ENCODE results near the gene MCUB. TPM values are rescaled to one million over a fixed set of nuclear protein-coding genes. Genes with fewer than 3 reads are reported as not detected.
A peak's percentile ranks its signal among the peaks of the same experiment; 100 is the strongest.
"Not testable (repeated sequence)": the region's sequence is repeated elsewhere in the genome, so short reads cannot be mapped to it uniquely, and the experiment has no call there.

MCUB gene
- total RNA-seq, 1 donor from 2014 or later: 9.0 TPM

DNA sequence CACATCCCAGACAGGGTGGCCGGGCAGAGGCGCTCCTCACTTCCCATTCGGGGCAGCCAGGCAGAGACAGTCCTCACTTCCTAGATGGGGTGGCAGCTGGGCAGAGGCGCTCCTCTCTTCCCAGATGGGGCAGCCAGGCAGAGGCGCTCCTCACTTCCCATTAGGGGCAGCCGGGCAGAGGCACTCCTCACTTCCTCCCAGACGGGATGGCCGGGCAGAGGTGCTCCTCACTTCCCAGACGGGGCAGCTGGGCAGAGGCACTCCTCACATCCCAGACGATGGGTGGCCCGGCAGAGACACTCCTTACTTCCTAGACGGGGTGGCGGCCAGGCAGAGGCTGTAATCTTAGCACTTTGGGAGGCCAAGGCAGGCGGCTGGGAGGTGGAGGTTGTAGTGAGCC lies 118.9 kb downstream of the MCUB start:
- not testable (repeated sequence) for DNase-seq (ENCODE audit: low spot score)

DNA sequence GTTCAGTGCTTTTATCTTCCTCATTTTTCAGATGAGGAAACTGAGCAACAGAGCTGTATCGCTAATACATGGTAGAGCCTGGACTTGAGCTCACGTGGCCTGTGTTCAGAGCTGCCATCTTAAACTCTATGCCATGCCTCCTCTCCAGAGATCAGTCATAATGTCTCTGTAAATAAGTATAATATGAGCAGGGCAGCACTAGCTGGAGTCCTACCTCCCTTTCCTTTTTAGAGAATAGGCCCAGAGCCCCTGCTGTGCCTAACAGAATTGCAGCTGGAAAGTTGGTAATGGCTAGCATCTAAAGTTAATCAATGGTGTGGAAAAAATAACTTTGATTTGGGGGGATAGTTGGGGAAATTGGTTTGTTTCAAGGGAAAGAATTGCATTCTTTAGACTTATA lies 122.8 kb downstream of the MCUB start:
- no peak for DNase-seq (ENCODE audit: low spot score)

DNA sequence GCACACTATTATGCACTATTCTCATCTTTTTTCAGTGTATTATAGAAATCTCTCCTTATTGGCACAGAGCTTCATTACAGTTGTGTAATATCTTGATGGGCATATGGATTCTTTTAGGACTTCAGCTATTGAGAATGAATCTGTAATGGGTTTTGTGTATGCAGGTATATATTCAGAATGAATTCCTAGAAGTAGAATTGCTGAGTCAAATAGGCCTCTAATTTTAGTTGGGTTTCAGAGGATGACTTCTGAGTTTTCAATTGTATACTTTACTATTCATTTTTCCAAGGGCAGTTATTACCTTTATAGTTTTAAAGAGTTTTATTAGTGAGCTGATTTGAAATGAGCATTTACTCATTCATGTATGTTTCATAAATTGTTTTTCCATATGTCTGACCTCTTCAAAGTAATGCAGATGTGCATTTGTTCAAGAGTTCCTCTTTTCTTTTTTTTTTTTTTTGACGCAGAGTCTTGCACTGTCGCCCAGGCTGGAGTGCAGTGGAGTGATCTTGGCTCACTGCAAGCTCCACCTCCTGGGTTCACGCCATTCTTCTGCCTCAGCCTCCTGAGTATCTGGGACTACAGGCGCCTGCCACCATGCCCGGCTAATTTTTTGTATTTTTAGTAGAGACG lies 123.7 kb downstream of the MCUB start:
- no peak for DNase-seq (ENCODE audit: low spot score)

DNA sequence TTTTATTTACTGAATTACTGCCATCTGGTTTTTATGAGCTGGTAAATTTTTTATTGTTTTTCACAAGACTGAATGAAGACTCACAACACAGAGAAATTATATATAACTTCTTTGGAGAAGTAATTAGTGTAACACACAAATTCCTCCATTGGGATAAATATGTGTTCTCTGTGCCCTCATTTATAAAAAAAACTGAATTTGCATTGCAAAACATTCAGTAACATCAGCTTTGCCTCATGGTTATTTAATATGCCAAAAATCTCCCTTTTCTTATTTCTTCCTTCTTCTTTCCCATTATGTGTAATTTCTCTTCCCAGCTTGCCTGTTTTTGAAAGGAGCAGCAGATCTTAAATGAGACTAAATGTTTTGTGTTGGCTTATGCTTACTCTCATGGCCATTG lies 124.7 kb downstream of the MCUB start:
- no peak for DNase-seq (ENCODE audit: low spot score)

DNA sequence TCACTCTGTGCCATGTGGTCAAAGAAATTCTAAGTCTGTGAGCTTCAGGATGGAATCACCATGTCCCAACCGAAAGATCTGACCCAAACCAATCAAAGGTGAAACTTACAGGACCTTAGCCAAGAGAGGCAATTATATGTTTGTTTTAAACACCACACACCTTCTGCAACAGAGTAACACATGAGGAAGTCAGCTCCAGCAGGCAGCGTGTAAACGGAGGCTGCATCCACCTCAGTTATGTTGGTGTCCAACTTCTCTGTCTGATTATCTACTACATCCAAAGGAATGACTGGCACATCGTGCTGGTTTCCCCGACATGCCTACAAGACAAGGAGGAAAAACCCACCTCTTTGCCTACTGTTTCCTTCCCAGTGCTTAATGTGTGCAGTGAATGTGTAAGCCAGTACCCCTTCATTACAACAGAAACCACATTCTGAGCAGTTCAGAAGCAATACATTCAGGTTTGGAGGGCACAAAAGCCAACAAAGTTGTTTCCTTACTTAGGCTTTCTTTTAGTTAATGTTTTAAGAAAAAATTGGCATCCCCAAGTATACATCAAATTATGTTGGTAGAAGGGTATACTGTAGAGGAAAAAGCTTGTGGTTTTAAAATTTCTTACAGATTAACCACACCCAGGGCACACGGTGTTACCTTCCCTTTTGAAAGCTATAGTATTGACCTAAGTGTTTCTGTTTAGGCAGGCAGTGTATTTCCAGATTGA lies 130.8 kb downstream of the MCUB start:
- no peak for DNase-seq (ENCODE audit: low spot score)

DNA sequence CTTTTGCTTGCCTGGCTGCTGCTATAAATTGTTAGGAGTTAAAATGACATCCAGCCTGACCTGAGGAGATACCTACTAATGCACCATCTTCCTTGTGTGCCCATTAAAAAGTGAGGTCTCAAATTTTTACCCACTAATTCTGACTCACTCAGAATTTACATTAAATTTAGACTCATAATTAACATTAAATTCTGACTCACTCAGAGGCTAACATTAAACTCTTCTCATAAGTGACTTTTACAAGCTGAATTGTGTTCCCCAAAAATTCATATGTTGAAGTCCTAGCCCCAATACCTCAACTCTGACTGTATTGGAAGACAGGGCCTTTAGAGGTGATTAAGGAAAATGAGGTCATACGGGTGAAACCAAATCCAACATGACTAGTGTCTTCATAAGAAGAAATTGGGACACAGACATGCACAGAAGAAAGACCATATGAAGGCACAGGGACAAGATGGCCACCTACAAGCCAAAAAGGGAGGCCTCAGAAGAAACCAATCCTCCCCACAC lies 131.4 kb downstream of the MCUB start:
- no peak for DNase-seq (ENCODE audit: low spot score)

DNA sequence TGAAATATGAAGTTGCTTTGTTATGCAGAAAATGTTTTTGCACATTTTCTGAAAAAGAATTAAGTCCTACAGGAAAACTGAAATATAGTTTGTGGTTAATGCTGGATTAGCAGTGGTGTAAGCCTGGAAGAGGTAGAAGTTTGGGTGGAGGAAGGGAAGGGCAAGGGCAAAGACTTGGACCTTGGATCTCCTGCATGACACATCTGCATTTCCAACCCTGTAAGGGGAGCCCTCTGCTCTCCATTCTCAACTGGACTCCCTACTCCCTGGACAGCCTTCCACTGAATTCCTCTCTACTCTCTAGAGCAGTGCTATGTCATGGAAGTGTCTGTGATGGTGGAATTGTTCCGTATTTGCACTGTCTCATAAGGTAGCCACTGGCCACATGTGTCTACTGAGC lies 138.6 kb downstream of the MCUB start:
- DNase-seq (ENCODE audit: low spot score): no peak

DNA sequence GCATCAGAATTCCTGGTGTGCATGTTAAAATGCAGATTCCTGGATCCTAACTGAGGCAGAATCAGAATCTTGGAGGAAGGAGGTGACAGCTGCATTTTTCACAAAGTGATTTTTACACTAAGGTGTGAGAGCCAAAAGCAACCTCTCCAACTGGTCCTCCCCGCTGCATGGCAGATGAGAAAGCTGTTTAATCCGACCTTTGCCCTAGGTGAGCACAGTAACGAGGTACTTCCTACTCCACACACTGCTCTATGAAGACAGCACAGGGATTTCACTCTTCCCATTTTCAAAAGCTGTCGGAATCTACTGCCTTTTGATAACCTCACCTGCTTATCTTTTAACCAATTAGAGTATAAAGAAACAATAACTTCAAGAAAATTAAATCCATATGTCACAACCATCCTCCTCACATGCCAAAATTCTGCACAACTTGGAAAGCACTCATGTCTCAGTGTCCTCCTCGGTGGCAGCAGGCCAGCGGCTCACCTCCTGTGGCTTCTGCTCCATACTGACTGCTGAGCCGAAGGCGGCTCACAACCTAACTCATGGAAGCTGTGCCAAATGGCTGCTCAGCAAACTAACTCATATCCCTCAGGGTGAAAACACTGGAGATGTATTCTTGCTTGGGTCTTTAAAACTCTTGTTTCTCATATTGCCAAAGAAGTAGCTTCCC lies 139.6 kb downstream of the MCUB start:
- DNase-seq (ENCODE audit: low spot score): no peak

DNA sequence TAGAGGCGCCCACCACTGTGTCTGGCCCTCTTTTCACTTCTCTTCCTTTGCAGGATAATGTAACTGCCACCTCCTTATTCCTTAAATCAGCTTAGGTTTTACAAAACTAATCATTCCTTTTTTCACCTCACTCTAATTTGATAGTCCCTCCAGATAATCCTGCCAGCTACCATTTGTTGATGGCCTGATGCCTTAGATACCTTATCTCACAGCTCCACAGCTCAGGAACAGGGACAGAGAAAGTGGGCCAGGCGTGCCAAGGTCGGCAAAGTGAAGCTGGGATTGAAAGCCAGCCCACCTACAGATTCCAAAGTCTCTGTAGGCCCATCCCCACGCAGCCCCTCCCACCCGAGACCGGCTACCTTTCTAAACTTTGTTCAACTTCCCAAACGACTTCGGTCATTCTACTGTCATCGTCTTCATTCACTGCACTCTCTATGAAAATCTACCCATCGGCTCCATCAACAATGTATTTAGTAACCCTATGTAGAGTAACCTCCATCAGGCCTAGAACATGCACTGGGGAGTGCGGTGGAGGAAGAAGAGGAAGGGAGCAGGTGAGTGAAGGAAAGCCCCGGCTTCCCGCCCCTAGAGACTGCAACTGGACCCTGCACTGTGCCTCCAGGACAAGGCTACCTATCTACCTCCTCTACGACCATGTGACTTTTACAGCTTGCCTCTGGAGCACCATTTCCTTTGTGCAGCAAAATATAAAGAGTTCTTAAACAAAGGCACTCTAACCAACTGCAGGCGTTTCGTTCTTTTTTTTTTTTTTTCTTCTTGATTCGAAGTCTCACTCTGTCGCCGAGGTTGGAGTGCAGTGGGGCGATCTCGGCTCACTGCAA lies 141.7 kb downstream of the MCUB start:
- no peak for DNase-seq (ENCODE audit: low spot score)

DNA sequence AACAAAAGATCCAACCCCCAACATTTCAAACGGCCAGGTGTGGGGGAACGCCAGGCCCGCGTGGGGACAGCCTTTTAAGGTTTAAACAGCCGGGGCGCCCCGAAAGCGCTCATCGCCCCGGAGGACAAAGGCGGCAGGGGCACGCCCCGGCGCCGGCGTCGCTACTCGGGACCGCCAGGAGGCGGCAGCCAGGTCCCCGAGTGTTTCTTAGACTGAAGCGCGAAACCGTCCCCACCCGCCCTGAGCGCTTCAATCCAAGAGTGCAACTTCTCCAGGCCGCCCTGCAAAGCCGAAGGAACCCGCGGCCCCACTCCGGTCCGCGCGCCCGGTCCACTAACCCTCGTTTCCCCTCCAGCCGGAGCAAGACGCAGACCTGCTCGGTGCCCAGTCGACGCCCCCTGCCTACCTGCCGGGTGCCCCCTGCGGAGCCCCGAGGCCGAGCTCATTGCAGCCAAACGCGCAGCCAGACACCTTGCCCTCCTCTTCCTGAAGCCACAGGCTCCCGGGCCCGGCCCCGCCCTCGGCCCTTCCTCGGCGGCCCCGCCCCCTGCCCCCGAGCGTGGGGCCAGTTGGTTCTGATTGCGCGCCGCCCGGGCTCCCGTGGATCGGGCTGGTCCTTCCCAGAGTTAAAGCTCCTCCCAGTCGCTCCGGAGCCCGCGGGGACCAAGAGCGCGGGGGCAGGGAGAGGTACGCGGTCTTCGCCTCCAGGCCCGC lies 143.1 kb downstream of the MCUB start, which contains the start of gene CASP6:
Gene CASP6 (minus strand): TSS at position 496 of the 714 bp plus-strand sequence. CDS start 50 bp downstream, at position 446.
- peak; percentile 86 for DNase-seq (ENCODE audit: low spot score)

DNA sequence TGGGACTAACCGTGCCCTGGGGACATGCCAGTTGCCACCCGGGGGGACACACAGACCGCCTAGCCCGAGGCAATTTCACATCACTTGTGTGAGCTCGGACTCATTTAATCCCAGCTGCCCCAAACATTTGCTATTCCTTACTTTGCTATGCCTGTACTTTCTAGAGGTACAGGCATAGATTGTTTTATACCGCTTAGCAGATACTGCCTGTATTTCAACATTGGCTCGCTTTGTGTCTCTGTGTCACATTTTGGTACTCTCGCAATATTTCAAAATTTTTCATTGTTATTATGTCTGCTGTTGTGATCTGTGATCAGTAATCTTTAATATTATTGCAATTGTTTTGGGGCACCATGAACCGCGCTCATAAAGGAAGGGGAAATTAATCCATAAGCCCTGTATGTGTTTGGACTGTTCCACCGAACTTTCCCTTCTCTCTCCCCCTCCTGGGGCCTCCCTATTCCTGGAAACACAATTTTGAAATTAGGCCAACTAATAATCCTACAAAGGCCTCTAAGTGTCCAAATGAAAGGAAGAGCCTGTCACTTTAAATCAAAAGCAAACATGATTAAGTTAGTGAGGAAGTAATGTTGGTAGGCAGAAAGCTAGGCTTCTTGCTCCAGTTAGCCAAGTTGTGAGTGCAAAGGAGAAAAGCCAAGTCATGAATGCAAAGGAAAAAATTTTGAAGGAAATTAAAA lies 143.8 kb downstream of the MCUB start:
- DNase-seq (ENCODE audit: low spot score): no peak

DNA sequence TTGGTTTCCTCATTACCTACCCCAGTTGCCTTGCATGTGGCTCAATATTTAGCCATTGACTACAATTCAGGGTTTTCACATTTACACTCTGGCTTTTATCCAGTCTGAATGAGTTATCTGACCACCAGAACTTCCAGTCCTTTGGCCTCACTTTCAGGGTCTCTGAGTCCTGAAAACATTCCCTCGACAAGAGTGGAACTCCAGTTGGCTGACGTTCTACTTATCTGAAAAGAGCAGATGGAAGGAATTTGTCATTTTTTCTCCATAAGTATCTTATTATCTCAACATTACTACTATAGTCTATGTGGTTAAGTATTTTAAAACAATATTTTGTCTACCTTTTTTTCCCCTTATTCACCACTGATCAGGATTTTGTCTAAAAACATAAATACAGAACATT lies 148.4 kb downstream of the MCUB start:
- DNase-seq (ENCODE audit: low spot score): no peak

DNA sequence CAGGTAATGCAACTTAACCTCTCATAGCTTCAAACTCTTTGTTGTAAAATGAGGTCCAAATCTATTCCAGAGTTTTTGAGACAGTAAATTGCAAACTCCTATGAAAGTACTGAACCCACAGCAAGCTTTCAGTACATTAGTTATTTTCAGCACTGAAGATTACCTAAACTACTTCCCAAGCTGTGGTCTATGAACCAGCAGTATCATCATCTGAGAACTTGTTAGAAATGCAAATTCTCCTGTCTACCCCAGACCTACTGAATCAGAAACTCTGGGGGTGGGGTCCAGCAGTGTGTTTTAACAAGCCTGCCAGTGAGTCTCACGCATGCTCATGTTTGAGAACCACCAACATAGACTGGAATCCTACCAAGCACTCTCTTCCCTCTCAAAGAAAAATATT lies 148.9 kb downstream of the MCUB start:
- DNase-seq (ENCODE audit: low spot score): no peak

DNA sequence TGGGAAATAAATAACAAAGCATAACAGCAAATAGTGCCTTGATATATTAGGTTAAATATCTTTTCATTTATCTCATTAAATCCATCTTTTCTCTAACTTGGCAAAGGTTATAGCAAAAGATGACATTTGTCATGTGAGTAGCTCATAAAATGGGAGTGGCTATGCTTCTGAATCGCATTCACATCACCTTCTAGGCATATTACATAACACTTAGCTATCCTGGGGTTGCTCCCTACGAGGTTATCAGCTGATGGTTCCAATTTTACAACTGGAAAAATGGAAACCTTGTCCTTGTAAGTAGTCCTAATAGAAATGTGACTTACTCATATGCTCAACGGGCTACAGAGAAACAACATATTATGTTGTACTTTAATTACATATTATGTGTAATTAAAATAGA lies 153.5 kb downstream of the MCUB start:
- DNase-seq (ENCODE audit: low spot score): no peak

DNA sequence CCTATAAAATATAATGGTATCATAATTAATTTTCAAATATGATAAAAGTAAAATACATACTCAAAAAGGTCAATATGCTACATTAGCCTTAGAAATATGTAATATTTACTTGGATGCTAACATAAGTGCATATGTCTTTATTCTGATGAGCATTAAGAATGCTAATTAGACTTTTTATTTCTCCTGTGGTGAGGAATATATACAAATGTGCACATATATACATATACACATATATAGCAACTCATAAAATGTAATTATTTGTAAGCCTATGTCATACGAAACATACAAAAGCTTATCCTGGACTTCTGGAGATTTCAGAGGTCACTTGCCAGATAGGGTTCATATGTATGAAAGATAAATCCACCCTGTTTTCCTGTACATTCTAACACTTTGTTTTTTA lies 158.7 kb downstream of the MCUB start:
- DNase-seq (ENCODE audit: low spot score): no peak

DNA sequence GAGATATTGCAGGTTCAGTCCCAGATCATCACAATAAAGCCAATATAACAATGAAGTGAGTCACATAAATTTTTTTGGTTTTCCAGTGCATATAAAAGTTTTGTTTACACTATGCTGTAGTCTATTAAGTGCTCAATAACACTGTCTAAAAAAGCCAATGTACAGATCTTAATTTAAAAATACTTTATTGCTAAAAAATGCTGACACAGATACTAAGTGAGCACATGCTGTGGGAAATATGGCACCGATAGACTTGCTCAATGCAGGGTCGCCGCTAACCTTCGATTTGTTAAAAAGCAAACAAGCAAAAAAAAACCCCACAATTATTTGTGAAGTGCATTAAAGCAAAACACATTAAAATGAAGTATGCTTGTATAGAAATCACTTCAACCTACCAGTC lies 159.6 kb downstream of the MCUB start:
- DNase-seq (ENCODE audit: low spot score): no peak

DNA sequence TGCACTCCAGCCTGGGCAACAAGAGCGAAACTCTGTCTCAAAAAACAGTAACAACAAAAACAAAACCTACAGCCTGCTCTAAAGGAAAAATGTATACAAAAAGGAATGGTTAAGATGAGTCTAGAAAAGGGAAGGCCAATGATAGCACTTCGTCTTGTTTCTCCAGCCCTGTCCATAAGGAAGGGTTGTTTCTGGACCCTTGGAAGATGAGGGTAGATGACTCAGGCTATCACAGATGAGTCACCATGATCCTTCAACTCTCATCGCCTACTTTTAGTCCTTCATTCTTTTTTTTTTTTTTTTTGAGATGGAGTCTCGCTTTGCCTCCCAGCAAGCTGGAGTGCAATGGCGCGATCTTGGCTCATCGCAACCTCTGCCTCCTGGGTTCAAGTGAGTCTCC lies 161.0 kb downstream of the MCUB start:
- DNase-seq (ENCODE audit: low spot score): no peak

DNA sequence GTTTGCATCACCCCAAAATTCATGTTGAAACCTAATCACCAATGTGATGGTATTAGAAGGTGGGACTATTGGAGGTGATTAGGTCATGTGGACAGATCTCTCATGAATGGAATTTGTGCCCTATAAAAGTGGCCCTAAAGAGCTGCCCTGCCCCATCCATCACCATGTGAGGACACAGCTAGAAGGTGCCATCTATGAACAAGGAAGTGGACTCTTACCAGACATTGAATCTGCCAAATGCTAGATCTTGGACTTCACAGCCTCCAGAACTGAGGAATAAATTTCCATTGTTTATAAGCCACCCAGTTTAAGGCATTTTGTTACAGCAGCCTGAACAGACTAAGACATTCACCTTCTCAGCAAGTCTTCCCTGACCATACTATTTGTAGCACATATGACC lies 162.3 kb downstream of the MCUB start:
- DNase-seq (ENCODE audit: low spot score): no peak

DNA sequence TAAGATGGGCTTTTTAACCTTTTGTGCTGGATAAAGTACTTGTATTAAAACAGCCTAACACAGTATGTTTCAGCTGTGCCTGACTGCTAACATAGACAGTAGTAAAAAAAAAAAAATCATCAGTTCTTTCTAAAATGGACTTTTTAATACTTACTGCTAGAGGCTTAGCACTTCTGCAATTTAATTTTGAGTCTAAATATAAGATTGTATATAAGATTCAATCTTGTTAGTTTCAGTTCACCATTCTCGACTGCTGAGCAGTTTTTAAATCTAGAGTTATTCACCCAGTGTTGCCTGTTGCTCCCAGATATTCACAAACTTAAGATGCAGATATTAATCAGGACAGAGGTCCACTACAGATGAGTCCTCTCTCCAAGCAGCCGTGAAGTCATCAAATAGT lies 163.1 kb downstream of the MCUB start:
- no peak for DNase-seq (ENCODE audit: low spot score)

DNA sequence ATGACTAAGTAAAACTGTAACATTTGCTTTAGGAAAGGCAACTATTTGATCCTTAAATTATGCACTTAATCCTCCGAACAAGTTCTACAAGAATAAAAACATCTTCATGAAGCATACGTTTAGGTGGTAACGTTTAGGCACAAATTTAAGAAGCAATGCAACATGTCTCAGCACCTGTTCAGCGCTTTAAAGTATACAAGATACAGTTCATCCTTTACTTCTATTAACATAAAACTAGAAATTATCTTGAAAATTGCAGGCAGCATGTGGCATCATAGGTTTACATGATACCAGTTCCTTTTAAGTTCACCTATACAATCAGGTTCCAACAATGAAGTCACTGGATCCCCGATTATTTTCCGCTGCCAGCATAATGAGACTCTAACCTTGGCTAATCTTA lies 168.3 kb downstream of the MCUB start:
- no peak for DNase-seq (ENCODE audit: low spot score)
